CD4-positive, alpha-beta T cell treated with Interleukin-15 for 1 hour (primary cell): Measurements from ENCODE around the gene NEO1.

Experiments used
- DNase-seq: peaks from one replicate; pipeline ENCODE4 v3.0.0-alpha.2; 2020

NEO1 gene

DNA sequence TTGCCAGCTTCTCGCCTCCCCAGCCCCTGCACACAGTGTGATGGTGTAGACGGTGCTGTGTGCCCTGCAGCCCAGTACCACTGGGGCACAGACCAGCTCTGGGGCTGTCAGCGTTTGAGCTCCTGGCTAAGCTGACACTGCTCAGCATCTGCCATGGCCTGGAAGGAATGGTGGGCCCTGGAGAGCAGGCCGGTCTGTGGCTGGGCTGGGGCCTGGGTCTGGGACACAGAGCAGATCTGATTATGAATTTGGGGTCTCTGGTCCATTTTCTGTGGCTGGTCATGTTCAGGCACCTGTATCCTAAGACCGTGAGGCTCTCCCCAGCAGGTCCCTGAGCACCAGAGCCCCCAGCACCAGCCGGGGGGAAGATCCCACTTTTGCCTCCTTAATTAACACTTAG is 281.8 kb downstream of the NEO1 start:
- DNase-seq: no peak

GRCh38 chr15:73335026-73335425 is 282.8 kb downstream of the NEO1 start:
- no peak for DNase-seq

DNA sequence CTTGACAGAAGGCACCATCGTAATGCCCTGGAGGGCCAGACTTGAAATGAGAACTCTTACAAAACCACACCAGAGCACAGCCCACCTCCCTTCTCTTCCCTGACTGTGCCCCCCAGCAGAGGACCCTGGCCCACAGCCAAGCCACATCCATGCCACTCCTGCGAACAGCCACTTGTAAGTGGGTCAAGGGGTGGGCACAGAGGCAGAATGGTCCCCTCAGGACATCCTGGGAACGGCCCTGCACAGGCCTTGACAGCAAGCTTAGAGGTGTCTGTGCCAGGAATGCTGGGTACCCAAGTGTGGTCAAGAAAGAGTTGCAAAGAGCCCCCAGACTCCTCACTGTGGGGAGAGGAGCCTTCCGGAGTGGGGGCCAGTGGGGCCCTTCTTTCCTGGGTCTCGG is 283.2 kb downstream of the NEO1 start:
- DNase-seq: no peak

- DNase-seq: no peak
These were observed 284.5 kb downstream of the NEO1 start for GRCh38 chr15:73336756-73337155.

DNA sequence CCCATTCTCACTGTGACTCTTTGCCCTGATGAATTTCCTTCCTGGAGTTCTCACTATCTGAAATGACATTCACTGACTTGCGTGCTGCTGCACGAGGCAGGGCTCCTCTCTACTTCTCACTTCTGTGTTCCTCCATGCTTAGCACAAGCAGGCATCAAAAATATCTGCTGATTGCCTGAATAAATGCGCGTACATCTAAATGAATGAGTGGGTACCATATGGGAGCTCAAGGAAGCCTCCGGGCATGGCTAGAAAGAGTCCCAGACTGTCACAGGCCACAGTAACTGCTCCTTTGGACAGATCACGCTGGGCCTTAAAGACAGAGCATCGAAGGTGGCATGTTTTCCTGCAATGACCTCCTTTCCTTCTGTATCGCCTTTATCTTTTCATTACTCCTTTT is 284.9 kb downstream of the NEO1 start:
- DNase-seq: no peak

DNA sequence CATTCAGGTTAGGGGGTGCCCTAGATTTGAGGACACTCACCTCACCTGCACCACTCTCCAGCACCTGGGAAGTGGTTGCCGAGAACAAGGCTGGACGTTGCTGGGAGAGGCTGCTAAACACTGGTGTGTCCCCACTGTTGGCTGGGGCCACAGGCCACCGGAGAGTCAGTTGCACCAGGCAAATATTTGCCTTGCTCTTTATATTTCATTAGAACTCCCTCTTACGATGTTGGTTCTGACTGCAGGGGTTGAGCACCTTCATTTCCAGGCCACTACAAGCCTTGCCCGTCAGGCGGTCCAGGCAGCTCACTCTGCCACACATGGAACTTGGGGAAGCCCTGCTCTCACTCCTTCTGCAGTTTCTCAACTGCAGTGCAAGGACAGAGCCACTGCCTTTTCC is 285.8 kb downstream of the NEO1 start:
- no peak for DNase-seq

DNA sequence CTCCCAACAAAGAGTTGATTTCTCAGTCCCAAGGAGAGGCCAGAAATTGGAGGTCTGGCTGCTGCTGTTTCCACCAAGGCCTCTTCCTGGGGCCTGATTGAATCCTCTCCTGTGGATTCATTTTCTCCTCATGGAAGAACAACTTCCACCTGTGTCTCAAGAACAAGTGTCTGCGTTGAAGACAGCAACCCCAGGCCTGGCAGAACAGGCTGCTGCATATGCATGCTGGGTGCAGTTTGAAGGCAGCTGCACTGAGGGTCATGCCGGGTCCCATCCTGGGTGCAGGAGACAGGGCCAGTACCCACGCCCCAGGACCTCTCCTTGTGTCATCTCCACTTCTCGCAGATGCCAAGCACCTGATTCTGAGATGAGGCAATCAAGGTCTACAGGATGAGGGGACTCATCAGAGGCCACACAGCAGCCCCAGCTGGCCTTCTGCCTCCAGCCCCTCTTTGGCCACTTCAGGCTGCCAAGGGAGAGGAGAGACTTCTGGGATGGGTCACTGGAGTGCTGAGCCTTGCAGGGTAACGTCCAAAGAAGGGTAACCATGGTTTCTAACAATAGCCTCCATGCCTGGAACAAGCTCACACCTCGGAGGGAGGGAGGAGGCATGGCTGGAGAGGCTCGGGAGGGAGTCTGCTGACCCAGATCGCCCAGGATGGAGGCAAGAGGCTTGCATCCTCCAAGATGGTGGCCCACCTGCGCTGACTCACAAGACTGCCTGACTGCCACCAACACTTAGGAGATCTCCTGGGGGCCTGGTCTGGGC is 286.5 kb downstream of the NEO1 start:
- no peak for DNase-seq

DNA sequence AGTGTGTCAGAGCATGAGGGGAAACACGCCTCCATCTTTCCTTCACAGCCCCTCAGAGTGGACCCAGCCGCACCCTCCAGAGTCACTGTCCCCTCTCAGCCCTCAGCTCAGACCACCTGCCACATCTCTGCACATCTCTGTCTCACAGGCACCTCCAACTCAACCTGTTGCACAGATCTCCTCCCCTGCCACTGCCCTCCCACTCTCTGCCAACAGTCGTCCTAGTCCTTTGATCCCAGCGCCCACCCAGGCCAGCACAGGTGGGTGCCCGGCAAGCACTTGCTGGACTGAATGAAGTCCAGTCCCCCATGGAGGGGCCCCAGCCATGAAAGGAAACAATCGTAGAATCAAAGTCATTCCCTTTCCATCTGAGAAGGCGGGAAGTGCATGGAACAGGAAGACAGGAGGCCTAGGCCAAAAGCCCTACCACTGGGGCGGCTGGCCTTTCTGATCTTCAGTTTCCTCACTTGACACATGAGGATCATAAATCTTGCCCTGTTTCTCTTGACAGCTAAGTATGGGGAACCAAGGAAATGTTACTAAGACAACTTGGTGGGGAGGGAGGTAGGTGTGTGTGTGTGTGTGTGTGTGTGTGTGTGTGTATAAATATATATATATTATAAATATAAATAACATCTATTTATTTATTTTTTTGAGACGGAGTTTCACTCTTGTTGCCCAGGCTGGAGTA is 288.4 kb downstream of the NEO1 start:
- no peak for DNase-seq

GRCh38 chr15:73341886-73342600 is 289.8 kb downstream of the NEO1 start:
- no peak for DNase-seq

DNA sequence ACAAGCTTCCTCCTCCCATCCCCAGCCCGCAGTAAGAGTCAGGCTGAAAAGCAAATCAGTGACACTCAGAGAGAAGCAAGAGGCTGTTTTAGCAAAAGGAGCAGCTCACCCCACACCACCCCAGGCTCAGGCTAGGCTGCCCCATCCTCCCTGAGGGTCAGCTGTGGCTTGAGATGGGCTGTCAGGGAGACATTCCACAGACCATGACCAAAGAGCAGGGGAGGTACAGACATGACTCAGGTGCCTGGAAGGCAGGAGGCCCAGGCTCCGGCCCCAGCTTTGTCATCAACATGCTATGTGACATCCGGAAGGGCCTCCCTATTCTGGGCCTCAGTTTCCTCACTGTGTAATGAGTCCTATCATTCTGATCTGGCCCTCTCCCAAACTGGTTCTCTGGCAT is 291.8 kb downstream of the NEO1 start:
- DNase-seq: no peak

DNA sequence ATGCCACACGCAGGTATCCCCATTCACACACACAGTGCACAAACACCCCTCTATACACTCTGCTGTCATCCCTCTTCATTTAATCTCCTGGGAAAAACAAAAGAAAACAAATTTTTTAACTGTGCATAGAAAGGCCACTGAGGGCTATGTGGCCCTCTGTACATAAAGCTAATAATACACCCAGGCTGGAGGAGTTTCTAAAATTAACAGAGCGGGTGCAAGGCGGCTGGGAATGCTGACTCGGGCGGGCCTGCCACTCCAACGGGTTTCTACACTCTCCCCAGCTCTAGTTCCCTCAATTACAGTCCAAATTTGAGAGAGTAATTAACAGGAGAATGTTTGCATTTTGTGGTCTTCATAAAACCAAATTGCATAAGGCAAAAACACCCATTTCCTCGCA is 293.4 kb downstream of the NEO1 start:
- no peak for DNase-seq

GRCh38 chr15:73346735-73347312 is 294.6 kb downstream of the NEO1 start:
- peak; percentile 24 for DNase-seq

DNA sequence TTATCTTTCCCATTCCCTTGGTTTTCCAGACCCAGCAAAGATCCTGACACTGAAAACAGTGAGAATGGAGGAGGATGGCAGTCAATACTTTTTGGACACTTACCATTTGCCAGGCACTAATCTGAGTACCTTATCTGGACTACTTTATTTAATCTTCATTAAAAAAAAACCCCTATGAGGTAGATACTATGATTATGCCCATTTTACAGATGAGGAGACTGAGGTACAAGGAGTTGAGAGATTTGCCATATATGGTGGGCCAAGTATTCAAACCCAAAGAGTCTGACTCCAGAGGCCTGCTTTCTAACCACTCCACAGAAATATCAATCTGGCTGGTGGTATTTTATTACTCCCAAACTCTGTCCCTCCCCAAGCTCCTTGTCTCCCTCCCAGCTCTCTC is 296.9 kb downstream of the NEO1 start:
- no peak for DNase-seq

DNA sequence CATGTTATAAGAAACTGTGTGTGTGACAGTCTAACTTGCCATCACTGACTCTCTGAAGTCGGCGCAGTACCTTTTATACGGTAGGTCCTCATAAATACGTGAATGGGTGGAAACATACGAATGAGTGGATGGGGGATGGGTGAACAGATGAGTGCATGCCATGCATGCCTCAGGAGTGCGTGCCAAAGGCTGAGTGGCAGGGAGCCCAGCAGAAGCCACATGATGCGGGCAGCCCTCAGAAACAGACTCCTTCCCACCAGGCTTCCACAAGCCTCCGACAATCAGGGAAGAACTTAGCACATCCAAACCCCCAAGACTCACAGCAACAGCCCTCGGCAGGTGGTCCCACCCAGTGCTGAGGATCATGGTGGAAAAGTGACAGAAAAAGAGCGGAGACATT is 299.8 kb downstream of the NEO1 start:
- no peak for DNase-seq

GRCh38 chr15:73353734-73354133 is 301.5 kb downstream of the NEO1 start:
- no peak for DNase-seq

DNA sequence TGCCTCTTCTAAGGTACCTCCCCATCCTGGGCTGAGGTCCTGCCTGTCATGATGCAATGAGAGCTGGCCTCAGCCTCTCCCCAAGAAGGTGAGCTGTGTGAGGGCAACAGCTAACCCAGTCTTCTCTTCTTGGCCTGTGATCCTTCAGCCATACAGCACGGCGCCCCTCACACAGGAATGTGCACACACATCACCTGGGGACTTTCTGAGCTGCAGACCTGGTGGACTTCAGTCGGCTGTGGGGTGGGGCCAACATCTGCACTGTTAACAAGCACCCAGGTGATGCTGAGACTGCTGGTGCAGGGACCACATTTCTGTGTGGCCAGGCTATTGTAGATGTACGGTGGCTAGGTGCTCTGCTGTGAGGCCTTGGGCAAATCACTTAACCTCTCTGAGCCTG is 302.0 kb downstream of the NEO1 start:
- no peak for DNase-seq
